PC-9 (cell line): Measurements from ENCODE around the gene OSTC.

Experiments used
- CTCF ChIP-seq: fragments of 200-600 bp; sonication (generic); conservative IDR thresholded peaks from 2 replicates; pipeline ENCODE4 v1.6.1; 2017; ENCODE audit warnings: mixed run types, antibody characterized with exemption, mild to moderate bottlenecking, moderate library complexity
- EZH2 ChIP-seq: fragments of 200-600 bp; sonication (generic); IDR thresholded peaks from 2 replicates; pipeline ENCODE4 v1.8.0; 2017; ENCODE audit warnings: antibody characterized with exemption, low read depth

DNA sequence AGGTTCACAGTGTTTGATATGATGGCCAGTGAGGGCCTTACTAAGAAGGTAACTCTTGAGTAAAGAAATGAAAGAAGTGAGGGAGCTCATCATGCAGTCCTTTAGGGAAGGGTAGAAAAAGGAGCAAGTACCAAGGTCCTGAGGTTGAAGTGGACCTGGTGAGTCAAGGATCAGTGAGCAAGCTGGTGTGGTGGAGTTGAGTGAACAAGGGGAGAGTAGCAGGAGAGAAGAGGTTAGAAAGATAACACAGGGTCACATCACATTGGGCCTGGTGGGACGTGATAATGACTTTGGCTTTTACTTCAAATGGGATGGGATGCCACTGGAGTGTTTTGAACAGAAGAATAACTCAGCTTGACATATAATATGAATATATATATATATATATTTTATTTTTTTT lies 44.7 kb downstream of the OSTC start:
- TF ChIP-seq CTCF (no peak), EZH2 (no peak)
